ENCODE data around the gene CCNY. TPM values are rescaled to one million over a fixed set of nuclear protein-coding genes. Genes with fewer than 3 reads are reported as not detected.

CCNY gene
- total RNA-seq, 1 donor from 2014 or later, result 81.1 TPM

GRCh38 chr10:35387768-35388167 is 51.5 kb downstream of the CCNY start:
- H3K4me3 ChIP-seq, result no peak overlapping the region
- no peak for DNase-seq
- peak overlapping the region; percentile 85 for H3K27ac ChIP-seq (replicated peaks)
- intact Hi-C loops (cut with micrococcal nuclease), result no loop called here
- H3K36me3 ChIP-seq, result peaks cover 4% of the 10 kb centered on the region
- TF ChIP-seq CTCF (IDR thresholded peaks at IDR 0.05; ENCODE audit: borderline replicate concordance), result no peak
- H3K9me3 ChIP-seq (replicated peaks), result peaks cover 20% of the 10 kb centered on the region
- H3K4me1 ChIP-seq, result peaks cover 98% of the 10 kb centered on the region
- H3K27me3 ChIP-seq (ENCODE audit: low read depth), result no peaks in the 10 kb centered on the region

- no peak for DNase-seq
- Histone ChIP-seq H3K27me3 (ENCODE audit: low read depth) (no peaks in the 10 kb centered on the region), H3K9me3 (replicated peaks) (peaks cover 20% of the 10 kb centered on the region), H3K4me1 (peaks cover 98% of the 10 kb centered on the region), H3K36me3 (peaks cover 4% of the 10 kb centered on the region), H3K4me3 (no peak overlapping the region), H3K27ac (replicated peaks) (peak overlapping the region; percentile 85)
- intact Hi-C loops (cut with micrococcal nuclease), result no loop called here
- TF ChIP-seq CTCF (IDR thresholded peaks at IDR 0.05; ENCODE audit: borderline replicate concordance), result no peak
These were observed 51.9 kb downstream of the CCNY start for GRCh38 chr10:35388197-35388596.

GRCh38 chr10:35388682-35389081 is 52.4 kb downstream of the CCNY start:
- TF ChIP-seq CTCF (IDR thresholded peaks at IDR 0.05; ENCODE audit: borderline replicate concordance), result no peak
- peaks cover 4% of the 10 kb centered on the region for H3K36me3 ChIP-seq
- H3K27ac ChIP-seq (replicated peaks), result peak overlapping the region; percentile 85
- no peaks in the 10 kb centered on the region for H3K27me3 ChIP-seq (ENCODE audit: low read depth)
- no peak overlapping the region for H3K4me3 ChIP-seq
- peaks cover 20% of the 10 kb centered on the region for H3K9me3 ChIP-seq (replicated peaks)
- intact Hi-C loops (cut with micrococcal nuclease), result no loop called here
- H3K4me1 ChIP-seq, result peaks cover 98% of the 10 kb centered on the region
- DNase-seq, result no peak

- Histone ChIP-seq H3K4me3 (no peak overlapping the region), H3K4me1 (peaks cover 98% of the 10 kb centered on the region)
These were observed 54.0 kb downstream of the CCNY start for GRCh38 chr10:35390161-35390840.

GRCh38 chr10:35390843-35391152 is 54.5 kb downstream of the CCNY start:
- Histone ChIP-seq H3K4me1 (peaks cover 98% of the 10 kb centered on the region), H3K4me3 (no peak overlapping the region), H3K9me3 (replicated peaks) (peaks cover 20% of the 10 kb centered on the region), H3K36me3 (peaks cover 4% of the 10 kb centered on the region), H3K27me3 (ENCODE audit: low read depth) (no peaks in the 10 kb centered on the region), H3K27ac (replicated peaks) (peak overlapping the region; percentile 85)
- no peak for TF ChIP-seq CTCF (IDR thresholded peaks at IDR 0.05; ENCODE audit: borderline replicate concordance)
- intact Hi-C loops (cut with micrococcal nuclease), result no loop called here
- DNase-seq, result no peak

More at GRCh38 chr10:35390161-35390840, 54.0 kb downstream of the CCNY start:
- H3K36me3 ChIP-seq, result peaks cover 4% of the 10 kb centered on the region
- TF ChIP-seq CTCF (IDR thresholded peaks at IDR 0.05; ENCODE audit: borderline replicate concordance), result no peak
- H3K27ac ChIP-seq (replicated peaks), result peak overlapping the region; percentile 85
- no peaks in the 10 kb centered on the region for H3K27me3 ChIP-seq (ENCODE audit: low read depth)
- H3K9me3 ChIP-seq (replicated peaks), result peaks cover 20% of the 10 kb centered on the region
- no peak for DNase-seq
- intact Hi-C loops (cut with micrococcal nuclease), result no loop called here

Data from left ventricle myocardium inferior (tissue), 1 donor.